SIG-M5 treated with dmso at 0.1 percent for 504 hours (cell line): ENCODE measurements around the gene KDM3A.
A peak's percentile ranks its signal among the peaks of the same experiment; 100 is the strongest.

Source experiments
- DNase-seq: peaks from one replicate; lab custom pipeline; 2025; ENCODE audit not compliant: unreplicated experiment; lab: John Stamatoyannopoulos, UW

The KDM3A gene

DNA sequence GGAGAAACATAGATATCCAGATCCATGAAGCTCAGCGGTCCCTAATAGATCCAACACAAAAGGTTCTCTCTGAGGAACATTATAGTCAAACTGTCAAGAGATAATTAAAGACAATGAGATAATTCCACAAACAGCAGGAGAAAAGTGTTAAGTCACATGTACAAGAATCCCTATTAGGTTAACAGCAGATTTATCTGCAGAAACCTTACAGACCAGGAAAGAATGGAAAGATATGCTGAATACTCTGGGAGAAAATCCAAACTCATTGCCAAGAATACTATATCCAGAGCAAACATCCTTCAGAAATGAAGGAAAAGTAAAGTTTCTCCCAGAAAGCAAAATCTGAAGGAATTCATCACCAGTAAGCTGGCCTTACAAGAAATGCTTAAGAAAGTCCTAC is 10.8 kb upstream of the KDM3A start:
- no peak for DNase-seq

DNA sequence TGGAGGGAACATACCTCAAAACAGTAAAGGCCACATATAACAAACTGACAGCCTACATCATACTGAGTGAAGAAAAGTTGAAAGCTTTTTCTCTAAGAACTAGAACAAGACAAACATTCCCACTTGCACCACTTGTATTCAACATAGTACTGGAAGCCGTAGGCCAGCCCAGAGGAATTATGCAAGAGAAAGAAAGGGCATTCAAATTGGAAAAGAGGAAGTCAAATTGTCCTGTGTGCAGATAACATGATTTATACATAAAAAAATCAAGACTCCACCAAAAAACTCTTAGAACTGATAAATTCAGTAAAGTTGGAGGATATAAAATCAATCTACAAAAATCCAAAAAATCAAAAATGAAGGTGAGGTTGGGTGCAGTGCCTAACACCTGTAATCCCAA is 8.0 kb upstream of the KDM3A start:
- peak; percentile 59 for DNase-seq

DNA sequence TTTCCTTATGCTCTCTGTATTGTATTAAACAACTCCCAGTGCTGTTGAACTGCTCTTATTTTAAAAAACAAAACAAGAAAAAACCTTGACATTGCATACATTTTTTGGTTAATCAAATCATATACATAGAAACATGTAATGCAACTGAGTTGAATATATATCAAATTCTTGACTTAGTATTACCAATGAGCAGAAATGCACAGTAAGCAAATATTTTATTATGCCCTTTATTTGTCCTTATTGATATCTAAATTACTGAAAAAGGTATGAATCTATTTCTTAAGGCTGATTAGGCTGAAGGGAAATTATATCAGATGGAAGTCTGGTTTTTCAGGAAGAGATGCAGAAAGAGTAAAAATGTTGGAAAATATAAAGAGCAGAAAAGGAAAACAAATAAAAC is 6.9 kb upstream of the KDM3A start:
- no peak for DNase-seq

DNA sequence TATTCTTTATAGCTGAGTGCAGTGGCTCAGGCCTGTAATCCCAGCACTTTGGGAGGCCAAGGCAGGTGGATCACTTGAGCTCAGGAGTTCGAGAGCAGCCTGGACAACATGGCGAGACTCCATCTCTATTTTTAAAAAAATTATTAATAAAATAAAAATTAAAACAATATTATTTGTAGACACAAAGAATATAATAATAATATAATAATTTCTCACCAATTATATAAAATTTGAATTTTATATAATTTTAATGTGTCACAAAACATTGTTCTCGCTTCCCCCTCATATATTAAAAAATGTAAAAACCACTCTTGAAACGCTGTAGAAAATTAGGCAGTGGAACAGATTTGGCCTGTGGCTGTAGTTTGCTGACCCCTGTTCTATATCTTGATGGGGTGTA is 5.6 kb upstream of the KDM3A start:
- no peak for DNase-seq

DNA sequence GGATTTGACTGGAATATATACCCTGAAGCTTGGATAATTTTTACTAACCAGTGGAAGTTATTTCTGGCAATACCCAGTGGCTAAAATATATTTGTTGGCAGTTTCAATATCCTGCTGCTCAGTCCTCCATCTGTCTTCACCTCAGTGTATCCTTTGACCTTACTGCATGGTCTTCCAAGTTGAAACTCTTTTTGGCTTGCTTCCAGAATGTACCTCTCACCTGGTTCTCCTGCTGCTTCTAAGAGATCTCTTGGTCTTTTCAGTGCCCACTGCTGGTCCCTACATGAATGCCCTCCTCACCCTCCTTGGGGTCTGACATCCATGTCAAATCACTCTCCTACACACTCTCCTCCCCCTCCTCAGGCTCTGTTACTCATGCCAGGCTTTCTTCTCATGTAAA is 4.8 kb upstream of the KDM3A start:
- DNase-seq, result no peak

DNA sequence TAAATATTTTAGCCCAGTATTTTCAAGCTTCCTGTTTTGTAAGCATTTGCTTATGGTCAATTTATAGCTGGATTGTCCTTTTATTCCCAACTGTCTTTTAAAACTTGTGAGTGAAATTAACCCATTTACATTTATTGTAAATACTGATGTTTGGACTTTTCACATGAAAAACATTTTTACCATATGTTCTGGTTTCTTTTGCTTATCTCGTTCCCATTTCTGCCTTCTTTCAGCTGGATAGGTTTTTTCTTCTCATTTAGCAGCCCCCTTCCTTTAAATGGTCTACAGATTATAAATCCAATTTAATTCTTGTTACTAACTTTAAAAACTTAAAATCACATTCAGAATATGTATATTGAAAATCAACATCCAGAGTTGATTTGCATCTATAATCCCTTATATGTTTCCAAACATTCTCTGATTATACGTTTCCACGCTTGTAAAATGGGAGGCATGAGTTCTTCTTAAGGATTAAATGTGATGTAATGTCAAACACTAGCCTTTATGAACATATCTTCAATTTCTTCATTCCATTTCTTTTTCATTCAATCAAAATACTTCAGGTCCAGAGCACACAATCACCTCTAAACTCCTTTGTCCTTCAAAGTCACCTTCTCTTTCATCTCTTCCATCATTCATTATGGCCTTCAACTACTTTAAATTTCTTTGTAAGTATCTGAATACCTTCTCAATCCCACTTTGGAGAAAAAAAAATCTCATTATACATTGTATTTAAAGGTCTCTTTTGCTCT is 1.1 kb upstream of the KDM3A start:
- no peak for DNase-seq

DNA sequence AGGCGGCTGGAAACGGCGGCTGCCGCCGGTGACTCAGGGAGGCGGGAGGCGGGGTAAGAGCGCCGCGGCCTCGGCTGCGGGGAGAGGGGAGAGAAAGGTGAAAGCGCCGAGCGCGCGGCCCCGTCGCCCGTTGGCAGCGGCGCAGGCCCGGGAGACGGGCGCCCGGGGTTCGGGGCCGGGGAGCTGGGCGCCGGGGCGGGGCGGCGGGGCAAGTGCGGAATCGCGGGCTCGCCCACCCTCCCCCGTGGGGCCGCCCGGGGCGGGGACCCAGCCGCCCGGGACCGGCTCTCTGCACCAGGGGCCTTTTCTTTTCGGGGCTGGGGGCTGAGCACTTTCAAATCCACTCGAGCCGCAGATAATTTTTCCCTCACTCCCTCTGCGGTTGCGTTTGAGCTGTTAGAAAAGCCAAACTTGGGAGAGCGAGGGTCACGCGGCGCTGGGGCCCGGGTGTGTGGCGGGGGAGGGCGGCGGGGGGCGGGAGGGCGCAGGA is 266 bp downstream of the KDM3A start:
- no peak for DNase-seq

DNA sequence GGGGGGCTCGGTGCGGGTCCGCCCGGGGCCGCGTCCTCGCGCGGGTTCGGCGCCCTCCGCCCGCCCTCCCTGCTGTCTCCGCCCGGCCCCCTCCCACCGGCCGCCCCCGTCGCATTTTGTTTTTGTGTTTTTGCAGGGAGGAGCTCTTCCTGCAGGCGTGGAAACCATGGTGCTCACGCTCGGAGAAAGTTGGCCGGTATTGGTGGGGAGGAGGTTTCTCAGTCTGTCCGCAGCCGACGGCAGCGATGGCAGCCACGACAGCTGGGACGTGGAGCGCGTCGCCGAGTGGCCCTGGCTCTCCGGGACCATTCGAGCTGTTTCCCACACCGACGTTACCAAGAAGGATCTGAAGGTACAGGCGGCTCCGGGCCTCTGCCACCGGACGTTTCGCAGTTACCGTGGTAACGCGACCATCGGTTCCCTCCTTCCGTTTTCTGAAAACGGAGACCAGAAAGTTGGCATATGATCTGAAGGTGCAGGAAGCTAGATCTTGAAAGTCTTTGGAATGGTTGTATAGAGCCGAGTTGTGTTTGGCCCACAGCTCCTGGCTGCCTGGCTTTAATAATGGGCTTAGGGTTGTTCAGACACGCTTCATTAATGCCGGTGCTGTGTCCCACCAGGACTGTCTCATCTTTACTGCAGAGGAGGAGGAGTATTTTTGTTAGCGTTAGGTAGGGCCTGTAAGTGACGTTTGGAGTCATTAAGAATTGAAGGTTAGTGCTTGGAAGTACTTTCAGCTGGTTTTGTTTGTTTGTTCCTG is 891 bp downstream of the KDM3A start:
- DNase-seq, result peak; percentile 75

DNA sequence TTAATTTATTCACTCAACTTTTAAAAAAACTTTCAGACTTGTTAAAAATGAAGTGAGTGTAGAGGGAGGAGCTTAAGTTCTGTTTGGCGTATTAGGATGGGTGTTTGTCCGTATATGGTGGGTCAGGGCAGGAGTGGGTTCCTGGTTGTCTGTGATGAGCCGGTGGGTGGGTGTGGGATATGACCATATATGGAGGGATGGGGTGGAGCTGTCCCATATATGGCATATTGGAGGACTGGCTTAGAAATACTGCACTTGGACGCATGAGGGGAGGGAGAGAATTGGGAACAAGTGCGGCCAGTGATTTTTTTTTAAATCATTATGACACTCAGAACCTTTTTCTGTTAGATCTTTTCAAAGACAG is 1.5 kb downstream of the KDM3A start:
- DNase-seq, result peak; percentile 96

DNA sequence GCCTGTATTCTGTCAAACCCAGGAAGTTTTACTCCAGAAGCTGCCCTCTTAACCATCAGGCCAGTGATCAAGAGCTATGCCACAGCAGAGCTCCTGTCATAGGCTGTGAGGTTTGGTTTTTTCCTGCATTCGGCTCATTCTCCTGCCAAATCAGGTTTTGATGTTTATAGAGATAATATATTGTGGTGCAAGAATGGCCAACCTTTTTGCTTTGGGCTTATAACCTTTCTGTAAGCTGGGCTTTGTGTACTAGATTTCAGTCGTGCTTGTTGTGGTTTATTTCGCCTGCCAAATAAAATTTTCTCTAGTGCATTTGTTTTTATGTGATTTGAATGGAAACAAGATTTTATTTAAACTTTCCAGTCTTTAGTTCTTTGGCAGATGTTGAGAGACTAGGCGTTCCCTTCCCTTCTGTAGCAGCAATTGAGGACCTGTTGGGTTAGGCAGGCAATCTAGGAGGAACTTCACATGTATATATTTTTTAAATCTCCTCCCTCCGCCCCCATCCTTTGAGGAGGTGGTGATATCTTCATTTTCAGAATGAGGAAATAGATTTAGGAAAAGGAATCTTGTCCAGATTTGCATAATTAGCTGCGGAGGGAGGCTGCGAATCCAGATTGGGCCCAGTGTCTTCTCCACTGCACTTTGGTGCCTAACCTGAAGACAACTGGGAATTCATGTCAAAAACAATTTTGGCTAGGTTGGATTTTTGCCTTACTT is 2.6 kb downstream of the KDM3A start:
- DNase-seq, result no peak

DNA sequence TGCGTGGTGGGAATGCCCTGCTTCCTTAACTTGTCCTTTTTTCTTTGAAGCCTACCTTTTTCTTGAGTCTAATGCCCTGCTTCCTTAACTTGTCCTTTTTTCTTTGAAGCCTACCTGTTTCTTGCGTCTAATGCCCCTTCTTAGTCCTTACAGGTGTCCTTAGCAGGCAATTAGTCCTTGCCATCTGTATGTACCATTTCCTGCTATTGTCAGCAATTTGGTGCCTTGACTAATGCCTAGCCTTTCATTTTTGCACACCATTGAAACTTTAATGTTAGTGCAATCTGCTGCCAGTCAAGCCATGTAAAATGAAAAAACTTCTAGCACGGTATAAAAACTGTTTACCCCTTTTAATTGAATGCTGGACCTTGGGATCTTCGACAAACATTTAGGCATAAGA is 4.3 kb downstream of the KDM3A start:
- DNase-seq, result no peak

DNA sequence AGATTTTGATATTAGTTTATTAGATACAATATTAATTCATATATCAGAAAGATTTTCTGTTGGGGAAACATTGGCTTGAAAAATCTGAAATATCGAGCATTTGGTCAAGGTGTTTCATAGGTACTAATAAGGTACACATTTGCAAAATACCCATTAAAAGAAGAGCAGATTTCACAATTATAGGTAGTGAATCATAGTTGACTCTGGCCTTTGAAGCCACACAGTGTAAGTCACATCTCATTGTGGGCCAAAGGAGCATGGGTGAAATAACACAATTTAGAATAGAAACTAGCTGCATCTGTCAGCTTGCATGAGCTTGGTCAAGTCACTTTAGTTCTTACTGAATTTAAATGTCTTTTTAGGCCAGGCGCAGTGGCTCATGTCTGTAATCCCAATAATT is 4.9 kb downstream of the KDM3A start:
- DNase-seq, result no peak

DNA sequence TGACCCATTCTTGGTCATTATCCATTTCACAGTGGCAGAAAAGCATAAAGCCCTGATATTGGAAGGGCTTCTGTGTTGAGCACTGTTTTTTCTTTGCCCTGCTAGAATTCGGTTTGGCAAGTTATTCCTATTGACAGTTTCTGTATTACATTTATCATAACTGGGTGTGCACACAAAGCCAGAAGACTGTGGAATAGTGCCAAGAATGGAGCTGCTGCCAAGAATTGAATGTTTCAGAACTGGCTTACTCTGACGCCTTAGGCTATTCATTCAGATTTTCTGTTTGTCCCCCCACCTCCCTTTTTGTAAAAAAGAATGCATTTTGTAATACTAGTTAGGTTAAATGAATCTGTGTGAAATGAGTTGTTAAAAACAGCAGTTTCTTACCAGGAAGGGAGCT is 12.7 kb downstream of the KDM3A start:
- no peak for DNase-seq

DNA sequence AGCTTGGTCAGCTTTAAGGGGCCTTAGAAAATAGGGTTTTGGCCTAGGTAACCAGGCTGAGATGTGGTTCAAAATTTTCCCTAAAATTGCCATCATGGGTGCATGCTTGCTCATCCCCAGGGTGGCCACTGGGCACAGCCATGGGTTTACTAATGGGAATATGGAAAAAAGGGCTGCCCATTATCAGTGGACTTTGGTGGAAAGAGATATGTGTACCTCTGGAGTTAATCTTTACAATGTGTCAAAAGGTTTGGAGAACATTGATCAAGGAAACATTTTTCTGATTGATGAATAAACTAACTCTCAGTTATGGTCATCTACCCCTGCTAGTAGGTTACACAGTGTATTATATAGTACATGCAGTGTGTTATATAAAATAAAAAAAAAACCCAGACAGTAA is 13.1 kb downstream of the KDM3A start:
- DNase-seq, result no peak

DNA sequence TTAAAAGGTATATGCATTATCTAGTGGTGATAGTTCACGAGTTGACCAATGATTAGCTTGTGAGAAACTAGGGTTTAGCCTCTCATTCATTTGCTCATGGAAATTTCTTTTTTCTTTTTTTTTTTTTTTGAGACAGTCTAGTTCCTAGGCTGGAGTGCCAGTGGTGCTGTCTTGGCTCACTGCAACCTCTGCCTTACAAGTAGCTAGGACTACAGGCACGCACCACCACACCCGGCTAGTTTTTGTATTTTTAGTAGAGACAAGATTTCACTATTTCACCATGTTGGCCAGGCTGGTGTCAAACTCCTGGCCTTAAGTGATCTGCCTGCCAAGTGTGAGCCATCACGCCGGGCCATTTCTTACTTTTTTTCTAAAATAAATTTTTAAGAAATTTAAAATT is 14.0 kb downstream of the KDM3A start:
- DNase-seq, result no peak

DNA sequence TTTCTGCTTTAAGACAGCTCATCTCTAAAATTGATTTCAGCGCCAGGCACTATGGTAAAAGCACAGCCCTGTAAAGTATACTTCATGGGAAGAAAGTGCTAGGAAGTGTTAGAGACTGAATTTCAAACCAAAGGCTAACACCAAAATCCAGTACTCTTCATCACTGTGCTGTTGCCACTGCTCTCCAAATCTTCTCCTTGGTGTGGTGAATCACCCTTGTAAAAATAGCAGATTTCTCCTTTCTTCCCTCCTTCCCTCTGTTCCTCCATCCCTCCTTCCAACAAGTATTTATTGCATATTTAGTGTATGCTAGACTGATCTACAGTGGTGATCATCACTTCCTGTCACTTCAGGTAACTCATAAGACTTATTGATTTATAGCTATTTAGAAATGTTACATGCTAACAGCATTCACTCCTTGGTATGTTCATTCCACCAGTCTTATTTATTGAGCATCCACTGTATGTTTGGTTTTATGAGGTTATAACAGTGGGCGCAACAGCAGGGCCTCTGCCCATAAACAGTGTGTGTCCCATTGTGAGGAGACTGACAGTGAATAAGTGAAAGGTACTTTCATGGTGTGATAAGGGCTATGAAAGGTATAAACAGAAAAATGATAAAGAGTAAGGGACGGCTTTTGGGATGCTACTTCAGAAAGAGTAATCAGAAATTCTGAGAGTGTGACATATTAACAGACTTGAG is 20.0 kb downstream of the KDM3A start:
- DNase-seq, result no peak

DNA sequence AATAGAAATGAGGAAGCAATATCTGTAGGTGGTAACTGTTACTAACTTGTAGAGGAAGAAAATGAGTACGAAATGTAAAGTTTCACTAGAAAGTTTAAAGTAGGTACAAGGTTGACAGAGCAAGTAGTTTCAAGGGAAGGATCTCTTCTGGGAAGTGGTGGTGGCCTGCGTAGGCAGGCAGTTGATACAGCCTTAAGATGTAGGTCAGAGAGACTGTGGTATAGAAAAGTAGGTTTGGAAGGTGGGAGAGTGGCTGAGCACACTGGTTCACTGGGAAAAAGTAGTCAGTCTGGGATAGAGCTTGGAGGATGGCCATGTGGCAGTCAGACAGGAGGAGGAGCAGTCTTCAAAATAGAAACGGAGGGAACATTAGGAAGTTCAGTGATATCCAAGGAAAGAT is 23.5 kb downstream of the KDM3A start:
- DNase-seq, result no peak

DNA sequence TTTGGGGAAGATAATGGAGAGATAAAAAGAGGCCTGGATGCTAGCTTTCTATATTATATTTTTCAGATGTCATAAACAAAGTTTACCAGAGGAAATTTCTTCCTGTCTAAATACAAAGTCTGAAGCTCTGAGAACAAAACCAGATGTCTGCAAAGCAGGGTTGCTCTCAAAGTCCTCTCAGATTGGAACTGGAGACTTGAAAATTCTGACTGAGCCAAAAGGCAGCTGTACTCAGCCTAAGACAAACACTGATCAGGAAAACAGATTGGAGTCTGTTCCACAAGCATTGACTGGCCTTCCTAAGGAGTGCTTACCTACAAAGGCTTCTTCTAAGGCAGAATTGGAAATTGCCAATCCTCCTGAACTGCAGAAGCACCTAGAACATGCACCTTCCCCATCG is 25.1 kb downstream of the KDM3A start:
- DNase-seq, result no peak

DNA sequence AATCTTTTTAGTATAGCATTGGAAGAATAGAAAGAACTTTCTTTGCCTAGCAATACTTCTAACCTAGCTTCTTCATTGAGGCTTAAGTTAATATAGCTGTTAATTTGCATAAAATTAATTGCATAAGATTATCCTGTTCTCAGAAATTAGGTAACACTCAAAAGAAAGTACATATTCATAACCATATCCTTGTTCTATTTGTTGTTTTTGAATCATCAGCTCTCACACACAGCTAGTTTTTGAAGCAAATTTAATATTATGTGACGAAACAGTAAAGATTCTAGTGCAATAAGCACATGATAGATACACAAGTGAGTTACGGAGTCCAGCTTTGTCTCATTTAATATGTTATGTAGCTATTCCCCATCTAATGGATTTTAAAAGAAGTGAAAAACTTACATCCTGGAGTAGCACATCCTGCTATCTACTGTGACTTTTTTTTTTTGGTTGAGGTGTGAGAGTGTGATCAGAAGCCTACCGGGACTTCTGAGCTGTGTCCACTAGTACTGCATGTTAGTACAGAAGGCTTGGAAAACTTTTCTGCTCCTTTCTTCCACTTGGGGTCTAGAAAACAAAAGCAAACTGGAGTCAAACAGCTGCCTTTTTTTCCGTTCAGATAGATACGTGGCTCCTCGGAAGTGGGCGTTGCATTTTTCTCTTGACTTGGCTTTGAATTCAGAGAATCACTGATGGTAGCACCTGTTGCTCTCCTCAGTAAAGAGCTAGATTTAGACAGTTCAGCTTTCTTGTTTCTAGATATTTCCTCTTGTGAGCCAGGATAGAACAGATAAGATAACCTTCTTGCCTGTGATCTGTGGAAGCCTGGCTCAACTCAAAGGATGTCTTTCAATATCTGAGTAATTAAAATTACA is 27.2 kb downstream of the KDM3A start:
- DNase-seq, result no peak

DNA sequence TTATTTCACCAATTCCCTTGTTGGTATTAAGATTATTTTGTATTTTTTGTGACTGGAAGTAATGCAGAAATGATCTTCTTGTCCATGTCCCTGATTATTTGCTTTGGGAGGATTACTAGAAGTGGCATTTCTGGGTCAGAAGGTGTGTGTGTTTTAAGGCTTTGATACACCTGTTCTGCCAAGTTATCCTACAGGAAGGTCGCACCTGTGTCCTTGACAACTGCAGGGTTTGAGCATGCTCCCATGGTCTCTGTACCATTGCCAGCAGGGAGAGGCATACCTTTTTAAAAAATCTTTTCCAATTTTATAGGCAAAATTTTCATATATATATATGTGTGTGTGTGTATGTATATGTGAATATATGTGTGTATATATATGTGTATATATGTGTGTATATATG is 29.7 kb downstream of the KDM3A start:
- no peak for DNase-seq
